GM12874 (cell line): ENCODE measurements around the gene SLC30A2.

Experiments
- TF ChIP-seq, protein P1 (sequence below): IDR thresholded peaks from 2 replicates; pipeline ENCODE4 v1.5.1; 2011; ENCODE audit warnings: low read depth, mild to moderate bottlenecking, control low read depth, low read length, moderate library complexity; ENCODE audit not compliant: insufficient read depth

Gene SLC30A2

DNA sequence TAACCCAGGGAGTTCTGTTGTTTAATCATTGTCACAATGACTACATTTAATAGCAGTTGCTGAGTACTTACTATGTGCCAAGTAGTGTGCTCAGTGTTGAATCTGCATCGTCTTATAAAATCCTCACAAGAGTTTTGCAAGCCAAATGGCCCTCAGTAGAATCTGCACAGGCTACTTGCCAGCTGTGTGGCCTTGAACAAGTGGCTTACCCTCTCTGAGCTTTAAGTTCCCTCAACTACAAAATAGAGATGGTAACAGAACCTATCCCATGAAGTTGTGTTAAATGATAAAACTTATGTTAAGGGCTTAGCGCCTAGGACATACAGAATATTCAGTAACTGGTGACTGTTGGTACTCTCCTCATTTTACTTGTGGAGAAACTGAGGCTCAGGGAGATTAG is 9.1 kb upstream of the SLC30A2 start:
- TF ChIP-seq, protein P1, sequence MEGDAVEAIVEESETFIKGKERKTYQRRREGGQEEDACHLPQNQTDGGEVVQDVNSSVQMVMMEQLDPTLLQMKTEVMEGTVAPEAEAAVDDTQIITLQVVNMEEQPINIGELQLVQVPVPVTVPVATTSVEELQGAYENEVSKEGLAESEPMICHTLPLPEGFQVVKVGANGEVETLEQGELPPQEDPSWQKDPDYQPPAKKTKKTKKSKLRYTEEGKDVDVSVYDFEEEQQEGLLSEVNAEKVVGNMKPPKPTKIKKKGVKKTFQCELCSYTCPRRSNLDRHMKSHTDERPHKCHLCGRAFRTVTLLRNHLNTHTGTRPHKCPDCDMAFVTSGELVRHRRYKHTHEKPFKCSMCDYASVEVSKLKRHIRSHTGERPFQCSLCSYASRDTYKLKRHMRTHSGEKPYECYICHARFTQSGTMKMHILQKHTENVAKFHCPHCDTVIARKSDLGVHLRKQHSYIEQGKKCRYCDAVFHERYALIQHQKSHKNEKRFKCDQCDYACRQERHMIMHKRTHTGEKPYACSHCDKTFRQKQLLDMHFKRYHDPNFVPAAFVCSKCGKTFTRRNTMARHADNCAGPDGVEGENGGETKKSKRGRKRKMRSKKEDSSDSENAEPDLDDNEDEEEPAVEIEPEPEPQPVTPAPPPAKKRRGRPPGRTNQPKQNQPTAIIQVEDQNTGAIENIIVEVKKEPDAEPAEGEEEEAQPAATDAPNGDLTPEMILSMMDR = no peak

DNA sequence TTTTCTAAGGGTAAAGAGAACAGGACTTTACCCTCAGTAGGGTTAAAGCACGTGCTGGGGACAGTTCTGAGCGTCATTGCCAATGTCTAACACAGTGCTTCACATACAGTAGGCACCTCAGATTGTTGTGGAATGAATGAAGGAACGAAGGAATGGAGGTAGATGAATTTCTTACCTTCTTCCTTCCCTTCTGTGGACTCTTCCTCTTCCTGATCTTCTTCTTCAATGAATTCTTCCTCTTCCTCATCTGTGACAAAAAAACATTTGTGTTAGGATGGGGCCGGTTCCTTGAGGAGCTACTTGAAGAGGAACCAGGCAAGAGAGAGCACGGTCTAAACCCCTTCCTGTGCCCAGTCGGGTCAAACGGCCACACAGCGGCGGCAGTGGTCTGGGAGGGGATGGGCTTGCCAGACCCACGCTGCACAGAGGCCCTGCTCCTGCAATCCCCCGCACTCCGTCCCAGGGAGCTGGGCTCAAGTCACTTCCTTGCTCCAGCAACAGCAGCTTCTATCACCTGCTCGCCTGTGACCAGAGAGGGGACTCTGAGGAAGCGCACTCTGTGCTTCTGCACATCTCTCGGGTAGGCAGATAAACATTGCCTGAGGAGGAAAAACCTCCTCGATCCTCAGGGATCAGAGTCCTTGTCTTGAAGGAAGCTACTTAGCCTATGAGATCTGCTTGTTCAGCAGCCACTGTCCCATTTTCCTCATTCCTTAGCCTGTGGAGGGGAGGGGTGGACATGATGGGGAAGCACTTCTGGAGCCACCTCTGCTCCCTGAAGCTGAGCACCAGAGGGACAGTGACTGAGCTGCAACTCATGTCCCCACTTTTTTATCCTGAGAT is 8.0 kb upstream of the SLC30A2 start:
- TF ChIP-seq, protein P1 = no peak

GRCh38 chr1:26050248-26050640 is 4.3 kb upstream of the SLC30A2 start:
- TF ChIP-seq, protein P1 = no peak

- TF ChIP-seq, protein P1 = no peak
These were observed 3.8 kb upstream of the SLC30A2 start for GRCh38 chr1:26049531-26050247.

GRCh38 chr1:26047278-26047874 is 1.5 kb upstream of the SLC30A2 start:
- TF ChIP-seq, protein P1 = no peak

- TF ChIP-seq, protein P1 = no peak
These were observed 553 bp upstream of the SLC30A2 start for GRCh38 chr1:26046246-26047095.
